H1 (cell line): Measurements from ENCODE around the gene AK2. TPM values are rescaled to one million over a fixed set of nuclear protein-coding genes. Genes with fewer than 3 reads are reported as not detected.

Source experiments
- CTCF ChIA-PET: fragments of 300-600 bp; sonication (Branson Sonifier 250); formaldehyde crosslinking; loops from one replicate; lab custom pipeline; 2021; ENCODE audit not compliant: partially characterized antibody; lab: Charles Lee
- POLR2A ChIA-PET: fragments of 300-600 bp; sonication (Branson Sonifier 250); formaldehyde crosslinking; loops from one replicate; lab custom pipeline; 2021; ENCODE audit warnings: inconsistent platforms; ENCODE audit not compliant: partially characterized antibody; lab: Charles Lee
- DNase-seq, 2 experiments: peaks; one replicate each; pipeline versions ENCODE4 v3.0.0 to v3.0.0-alpha.2; 2010 to 2022; ENCODE audit warnings: low spot score in 2 of 2, low read depth in 1 of 2, mixed read lengths in 1 of 2
- FAIRE-seq: peaks from 2 replicates; lab custom pipeline; 2011; peaks lifted over from hg19 to GRCh38; lab: Jason Lieb, UNC
- H2AFZ ChIP-seq: 2 replicates; pipeline ENCODE4 v1.8.1; 2012; ENCODE audit warnings: low read length, inconsistent platforms
- H2AK5ac ChIP-seq: 2 replicates; pipeline ENCODE4 v1.6.1; 2013; ENCODE audit warnings: low read depth, low read length
- H2BK120ac ChIP-seq: replicated peaks from 2 replicates; pipeline ENCODE3; 2013; ENCODE audit warnings: low read depth, low read length, inconsistent platforms
- H2BK12ac ChIP-seq: 2 replicates; pipeline ENCODE4 v1.6.1; 2013; ENCODE audit warnings: low read depth, low read length
- H2BK15ac ChIP-seq: 2 replicates; pipeline ENCODE4 v1.6.1; 2013; ENCODE audit warnings: low read length
- H2BK20ac ChIP-seq: 2 replicates; pipeline ENCODE4 v1.6.1; 2013; ENCODE audit warnings: low read length
- H2BK5ac ChIP-seq: 2 replicates; pipeline ENCODE4 v1.6.1; 2013; ENCODE audit warnings: low read depth, low read length
- H3K14ac ChIP-seq: 2 replicates; pipeline ENCODE4 v1.6.1; 2013; ENCODE audit warnings: inconsistent platforms; ENCODE audit not compliant: insufficient read length
- H3K18ac ChIP-seq: 2 replicates; pipeline ENCODE4 v1.6.1; 2013; ENCODE audit warnings: low read length; ENCODE audit errors: extremely low read depth
- H3K23ac ChIP-seq: 2 replicates; pipeline ENCODE4 v1.6.1; 2013; ENCODE audit warnings: inconsistent platforms; ENCODE audit not compliant: insufficient read length
- H3K23me2 ChIP-seq: 2 replicates; pipeline ENCODE4 v1.6.1; 2013; ENCODE audit warnings: low read depth, low read length
- H3K27ac ChIP-seq: 2 replicates; pipeline ENCODE4 v1.6.1; 2011; ENCODE audit warnings: low read depth, low read length, inconsistent platforms
- H3K27me3 ChIP-seq, 4 experiments: replicated peaks in 1 of 4; 1 replicate in 1 of 4; 2 replicates in 3 of 4; pipeline versions ENCODE4 v1.6.1 to v1.8.1; 2011 to 2013; ENCODE audit warnings: low read length in 3 of 4, mild to moderate bottlenecking in 3 of 4, inconsistent platforms in 2 of 4, mixed read lengths in 2 of 4, moderate library complexity in 1 of 4; ENCODE audit not compliant: control insufficient read depth in 3 of 4, insufficient read depth in 3 of 4; ENCODE audit errors: extremely low read depth in 1 of 4
- H3K36me3 ChIP-seq, 4 experiments: 2 replicates each; pipeline versions ENCODE4 v1.6.1 to v1.8.1; 2011 to 2013; ENCODE audit warnings: mild to moderate bottlenecking in 4 of 4, low read length in 3 of 4, moderate library complexity in 2 of 4, control low read depth in 1 of 4, inconsistent platforms in 1 of 4; ENCODE audit not compliant: insufficient read depth in 4 of 4, control insufficient read depth in 2 of 4
- H3K4ac ChIP-seq: replicated peaks from 2 replicates; pipeline ENCODE3; 2013; ENCODE audit warnings: low read length, low read depth, mixed read lengths, inconsistent platforms; ENCODE audit not compliant: insufficient read length
- H3K4me1 ChIP-seq, 4 experiments: replicated peaks in 1 of 4; 1 replicate in 1 of 4; 2 replicates in 3 of 4; pipeline versions ENCODE4 v1.6.1 to v1.8.1; 2011 to 2013; ENCODE audit warnings: low read length in 3 of 4, inconsistent platforms in 2 of 4, mixed read lengths in 1 of 4; ENCODE audit not compliant: insufficient read depth in 4 of 4, control insufficient read depth in 3 of 4
- H3K4me2 ChIP-seq, 2 experiments: 2 replicates each; pipeline versions ENCODE4 v1.6.1 to v1.8.1; 2011 to 2013; ENCODE audit warnings: low read depth in 2 of 2, low read length in 2 of 2, control low read depth in 1 of 2, inconsistent platforms in 1 of 2, mild to moderate bottlenecking in 1 of 2; ENCODE audit not compliant: insufficient read depth in 1 of 2
- H3K4me3 ChIP-seq, 4 experiments: fragments of 200-600, 300-600 bp in 1 of 4; sonication (generic), shearing (Covaris generic), sonication (Bioruptor Twin) in 1 of 4; 2 replicates each; pipeline versions ENCODE4 v1.5.1 to v1.8.1; 2011 to 2016; ENCODE audit warnings: low read length in 4 of 4, low read depth in 3 of 4, control low read depth in 2 of 4, inconsistent platforms in 2 of 4, mild to moderate bottlenecking in 2 of 4, mixed read lengths in 1 of 4, moderate library complexity in 1 of 4; ENCODE audit not compliant: insufficient read depth in 2 of 4; ENCODE audit errors: extremely low read depth in 1 of 4
- H3K56ac ChIP-seq: replicated peaks from 2 replicates; pipeline ENCODE3; 2013; ENCODE audit warnings: low read depth, mild to moderate bottlenecking, mixed read lengths, low read length, inconsistent platforms; ENCODE audit not compliant: insufficient read length
- H3K79me1 ChIP-seq: 2 replicates; pipeline ENCODE4 v1.6.1; 2013; ENCODE audit warnings: low read depth, low read length, control low read depth
- H3K79me2 ChIP-seq, 2 experiments: 2 replicates each; pipeline versions ENCODE4 v1.6.1 to v1.8.1; 2012 to 2013; ENCODE audit warnings: low read length in 2 of 2, mild to moderate bottlenecking in 2 of 2, inconsistent platforms in 1 of 2; ENCODE audit not compliant: insufficient read depth in 2 of 2, control insufficient read depth in 1 of 2
- H3K9ac ChIP-seq, 4 experiments: replicated peaks in 1 of 4; 1 replicate in 1 of 4; 2 replicates in 3 of 4; pipeline versions ENCODE4 v1.6.1 to v1.8.1; 2011 to 2013; ENCODE audit warnings: low read depth in 3 of 4, low read length in 3 of 4, control low read depth in 2 of 4, mild to moderate bottlenecking in 2 of 4, moderate library complexity in 2 of 4, inconsistent platforms in 1 of 4; ENCODE audit errors: extremely low read depth in 1 of 4
- H3K9me3 ChIP-seq, 2 experiments: 2 replicates each; pipeline versions ENCODE4 v1.6.1 to v1.8.1; 2012 to 2013; ENCODE audit warnings: mild to moderate bottlenecking in 2 of 2, moderate library complexity in 2 of 2, control low read depth in 1 of 2, inconsistent platforms in 1 of 2, low read depth in 1 of 2, low read length in 1 of 2, mixed read lengths in 1 of 2; ENCODE audit not compliant: insufficient read depth in 2 of 2
- H4K20me1 ChIP-seq, 2 experiments: replicated peaks in 1 of 2; 2 replicates each; pipeline versions ENCODE3 to v1.8.1; 2011 to 2013; ENCODE audit warnings: inconsistent platforms in 2 of 2, low read length in 2 of 2, mild to moderate bottlenecking in 1 of 2; ENCODE audit not compliant: insufficient read depth in 2 of 2, control insufficient read depth in 1 of 2
- H4K5ac ChIP-seq: 2 replicates; pipeline ENCODE4 v1.6.1; 2013; ENCODE audit warnings: low read length, low read depth, mixed read lengths, inconsistent platforms; ENCODE audit not compliant: insufficient read length
- H4K8ac ChIP-seq: 2 replicates; pipeline ENCODE4 v1.8.0; 2013; ENCODE audit warnings: mild to moderate bottlenecking, moderate library complexity, low read length, inconsistent platforms; ENCODE audit not compliant: insufficient read depth; ENCODE audit errors: extremely low read depth
- H4K91ac ChIP-seq: replicated peaks from 2 replicates; pipeline ENCODE3; 2013; ENCODE audit warnings: low read length, mixed read lengths, inconsistent platforms; ENCODE audit not compliant: insufficient read length
- ASH2L ChIP-seq: fragments of 200-600, 300-600 bp; sonication (generic); IDR thresholded peaks from one replicate; pipeline ENCODE4 v1.7.1; 2017; ENCODE audit warnings: low read length
- BCL11A ChIP-seq, 2 experiments: IDR thresholded peaks; one replicate each; pipeline ENCODE4 v1.6.1; 2011; ENCODE audit warnings: low read depth in 2 of 2, low read length in 2 of 2, mild to moderate bottlenecking in 2 of 2
- CHD2 ChIP-seq: IDR thresholded peaks from 2 replicates; pipeline ENCODE4 v1.6.1; 2012; ENCODE audit warnings: low read length, improper control_type of control experiment
- FOSL1 ChIP-seq: IDR thresholded peaks from 2 replicates; pipeline ENCODE4 v1.6.1; 2011; ENCODE audit warnings: mild to moderate bottlenecking, low read depth, low read length, moderate library complexity; ENCODE audit not compliant: insufficient read depth
- GTF2F1 ChIP-seq: IDR thresholded peaks from 2 replicates; pipeline ENCODE4 v1.6.1; 2012; ENCODE audit warnings: low read depth, low read length, improper control_type of control experiment, borderline replicate concordance
- KDM1A ChIP-seq: fragments of 200-600, 300-600 bp; sonication (generic); IDR thresholded peaks from 2 replicates; pipeline ENCODE4 v1.7.1; 2016; ENCODE audit warnings: mild to moderate bottlenecking, low read length, borderline replicate concordance
- MAX ChIP-seq: IDR thresholded peaks from 2 replicates; pipeline ENCODE4 v1.6.1; 2012; ENCODE audit warnings: inconsistent platforms
- POLR2A ChIP-seq, 2 experiments: IDR thresholded peaks; 1 replicate in 1 of 2; 2 replicates in 1 of 2; pipeline ENCODE4 v1.6.1; 2011; ENCODE audit warnings: low read depth in 2 of 2, low read length in 2 of 2, mild to moderate bottlenecking in 2 of 2; ENCODE audit errors: control extremely low read depth in 1 of 2
- POU5F1 ChIP-seq: IDR thresholded peaks from 2 replicates; pipeline ENCODE4 v1.6.1; 2011; ENCODE audit warnings: low read depth, mild to moderate bottlenecking, low read length, moderate library complexity
- SP2 ChIP-seq: IDR thresholded peaks from 2 replicates; pipeline ENCODE4 v1.6.1; 2012; ENCODE audit warnings: mild to moderate bottlenecking, low read length, inconsistent platforms
- SRF ChIP-seq: IDR thresholded peaks from 2 replicates; pipeline ENCODE4 v1.6.1; 2011; ENCODE audit warnings: mild to moderate bottlenecking, low read depth, low read length, moderate library complexity
- TBP ChIP-seq: IDR thresholded peaks from 2 replicates; pipeline ENCODE4 v1.6.1; 2011; ENCODE audit warnings: low read depth, low read length, improper control_type of control experiment
- WGBS, 2 experiments: shearing (Covaris generic) in 1 of 2; methylation state at CpG; one replicate each; pipeline versions ENCODE4 v1.1.6 to v1.1.7; 2013 to 2015; ENCODE audit warnings: low lambda C conversion rate in 2 of 2, mixed read lengths in 2 of 2, inconsistent platforms in 1 of 2, low coverage in 1 of 2, missing lambda C conversion rate in 1 of 2; ENCODE audit not compliant: insufficient replicate concordance in 2 of 2, insufficient coverage in 1 of 2, insufficient read length in 1 of 2; ENCODE audit errors: extremely low coverage in 1 of 2, missing lambda C conversion rate in 1 of 2; 5-methylcytosine and 5-hydroxymethylcytosine counted together
- polyA plus RNA-seq, 7 experiments: library from polyadenylated mRNA; depleted of rRNA in 3 of 7; stranded (reverse) in 5 of 7; unstranded in 2 of 7; fragments of >200 nt in 5 of 7; fragments of 200-250 nt in 2 of 7; gene quantifications; 1 replicate in 5 of 7; 2 replicates in 1 of 7; 4 replicates in 1 of 7; pipeline versions ENCODE4 v1.2.1 to v1.2.3, GENCODE V29; 2011 to 2013; ENCODE audit warnings: missing spikeins in 2 of 7, mixed read lengths in 2 of 7
- total RNA-seq: library from RNA; stranded (reverse); fragmentation: NEBNext Ultra II Directional; extraction: Animal tissue kit (Norgen Biotek cat#: 25700); gene quantifications from 2 replicates; pipeline ENCODE4 v1.2.1, GENCODE V29; 2021

Gene AK2
- total and polyA plus RNA-seq, 2 of the 8 experiments (the other 6 are each of a cell fraction or from before 2014, with no cell fraction given), result 92.3 to 137 TPM

GRCh38 chr1:33078030-33078591, 41.4 kb upstream of the AK2 start:
- H2AK5ac ChIP-seq, result no peak overlapping the region
- CTCF ChIA-PET, result interaction anchor here (0.6 to 3.3 kb wide), 6 partner anchors 17 to 347 kb away, joined by 3 to 14 read pairs (median 4); no protein-coding TSS in a partner anchor
- H3K79me2 ChIP-seq, result no peaks in the 10 kb centered on the region
- WGBS, 2 experiments, result 74% methylated on average over 1 of the region's 1 CpG; no CpG with 5 or more reads in 1 of the 2 experiments
- H3K4me3 ChIP-seq, result no peak overlapping the region
- POLR2A ChIA-PET, result interaction anchor here (0.6 kb wide), 2 partner anchors 216 to 370 kb away, joined by 3 read pairs; no protein-coding TSS in a partner anchor
- no peak overlapping the region for H3K14ac ChIP-seq
- DNase-seq, result no peak
- H3K56ac ChIP-seq, result no peak overlapping the region
- H3K23ac ChIP-seq, result no peak overlapping the region
- no peak overlapping the region for H4K8ac ChIP-seq
- no peaks in the 10 kb centered on the region for H3K36me3 ChIP-seq
- no peaks in the 10 kb centered on the region for H3K9me3 ChIP-seq
- H4K91ac ChIP-seq, result no peak overlapping the region
- H3K27me3 ChIP-seq, result peaks cover 8 to 27% (median 23%) of the 10 kb centered on the region in 4 experiments
- H2BK5ac ChIP-seq, result no peak overlapping the region
- no peak overlapping the region for H2BK15ac ChIP-seq
- no peak overlapping the region for H2AFZ ChIP-seq
- H3K4me2 ChIP-seq, result no peak overlapping the region
- peaks cover 8% of the 10 kb centered on the region for H3K23me2 ChIP-seq
- no peak overlapping the region for H3K18ac ChIP-seq
- no peak overlapping the region for H3K4ac ChIP-seq
- no peak overlapping the region for H2BK12ac ChIP-seq
- H3K9ac ChIP-seq, result no peak overlapping the region
- no peaks in the 10 kb centered on the region for H4K20me1 ChIP-seq
- no peak overlapping the region for H4K5ac ChIP-seq
- no peak overlapping the region for H2BK20ac ChIP-seq
- H3K27ac ChIP-seq, result no peak overlapping the region
- no peak for FAIRE-seq
- H3K79me1 ChIP-seq, result no peaks in the 10 kb centered on the region
- no peak overlapping the region for H2BK120ac ChIP-seq
- H3K4me1 ChIP-seq, result peaks cover 0 to 5% (median 4%) of the 10 kb centered on the region in 4 experiments; a peak in 4 of 7 replicates
- TF ChIP-seq ASH2L, result no peak
- no peak for TF ChIP-seq CHD2
- no peak for TF ChIP-seq FOSL1
- TF ChIP-seq SRF, result no peak
- TF ChIP-seq MAX, result no peak
- TF ChIP-seq SP2, result no peak
- no peak for TF ChIP-seq GTF2F1
- no peak for TF ChIP-seq KDM1A
- no peak for TF ChIP-seq TBP
- TF ChIP-seq POLR2A (IDR thresholded peaks at IDR 0.05; ENCODE audit: control extremely low read depth in 1 of 2, low read depth in 2 of 2, low read length in 2 of 2), result no peak
- no peak for TF ChIP-seq BCL11A (IDR thresholded peaks at IDR 0.05; ENCODE audit: low read depth in 2 of 2, low read length in 2 of 2)
- no peak for TF ChIP-seq POU5F1
